GM19193 (cell line): Measurements from ENCODE around the gene TMEM203.

ENCODE experiments used
- POLR2A ChIP-seq: IDR thresholded peaks from 4 replicates; pipeline ENCODE4 v1.6.1; 2011; ENCODE audit not compliant: insufficient read depth, insufficient read length; ENCODE audit errors: extremely low read depth

The TMEM203 gene

DNA sequence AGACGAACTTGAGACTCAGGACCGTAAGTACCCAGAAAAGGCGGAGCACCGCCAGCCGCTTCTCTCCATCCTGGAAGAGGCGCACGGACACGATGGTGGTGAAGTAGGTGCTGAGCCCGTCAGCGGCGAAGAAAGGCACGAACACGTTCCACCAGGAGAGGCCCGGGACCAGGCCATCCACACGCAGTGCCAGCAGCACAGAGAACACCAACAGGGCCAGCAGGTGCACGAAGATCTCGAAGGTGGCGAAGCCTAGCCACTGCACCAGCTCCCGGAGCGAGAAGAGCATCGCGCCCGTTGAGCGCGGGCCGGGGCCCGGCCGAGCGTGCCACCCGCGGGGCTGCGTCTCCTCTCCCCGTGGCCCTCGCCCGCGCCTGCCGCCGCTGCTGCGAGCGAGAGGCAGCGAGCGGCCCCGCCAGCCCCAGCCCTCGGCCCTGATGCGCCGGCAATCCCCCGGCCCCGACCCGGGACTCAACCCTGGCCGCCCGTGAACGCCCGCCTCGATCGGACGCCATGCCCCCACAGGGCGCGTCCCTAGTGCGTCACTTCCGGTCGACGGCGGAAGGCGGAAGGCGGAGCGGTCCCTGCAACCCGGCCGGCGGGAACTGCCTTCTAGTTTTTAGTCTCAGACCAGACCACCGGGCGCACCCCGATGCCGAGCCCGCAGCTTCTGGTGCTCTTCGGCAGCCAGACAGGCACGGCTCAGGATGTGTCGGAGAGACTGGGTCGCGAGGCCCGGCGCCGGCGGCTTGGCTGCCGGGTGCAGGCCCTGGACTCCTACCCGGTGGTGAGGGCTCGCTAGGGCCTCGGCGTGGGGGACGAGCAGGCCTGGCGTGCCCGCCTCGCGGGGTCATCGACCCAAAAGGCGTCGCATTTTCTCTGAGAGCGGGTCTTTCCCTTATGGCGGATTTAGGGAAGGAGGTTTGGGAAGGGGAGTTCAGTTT, at the start of gene TMEM203, which contains the start of gene NDOR1:
Gene TMEM203, minus strand, starts transcription at position 523 of the 944 bp plus-strand sequence. Its CDS starts 234 bp downstream, at position 289.
Gene NDOR1, plus strand, starts transcription at position 575 of the 944 bp plus-strand sequence. Its CDS starts 78 bp downstream, at position 653.
- TF ChIP-seq POLR2A = peak; percentile 93

DNA sequence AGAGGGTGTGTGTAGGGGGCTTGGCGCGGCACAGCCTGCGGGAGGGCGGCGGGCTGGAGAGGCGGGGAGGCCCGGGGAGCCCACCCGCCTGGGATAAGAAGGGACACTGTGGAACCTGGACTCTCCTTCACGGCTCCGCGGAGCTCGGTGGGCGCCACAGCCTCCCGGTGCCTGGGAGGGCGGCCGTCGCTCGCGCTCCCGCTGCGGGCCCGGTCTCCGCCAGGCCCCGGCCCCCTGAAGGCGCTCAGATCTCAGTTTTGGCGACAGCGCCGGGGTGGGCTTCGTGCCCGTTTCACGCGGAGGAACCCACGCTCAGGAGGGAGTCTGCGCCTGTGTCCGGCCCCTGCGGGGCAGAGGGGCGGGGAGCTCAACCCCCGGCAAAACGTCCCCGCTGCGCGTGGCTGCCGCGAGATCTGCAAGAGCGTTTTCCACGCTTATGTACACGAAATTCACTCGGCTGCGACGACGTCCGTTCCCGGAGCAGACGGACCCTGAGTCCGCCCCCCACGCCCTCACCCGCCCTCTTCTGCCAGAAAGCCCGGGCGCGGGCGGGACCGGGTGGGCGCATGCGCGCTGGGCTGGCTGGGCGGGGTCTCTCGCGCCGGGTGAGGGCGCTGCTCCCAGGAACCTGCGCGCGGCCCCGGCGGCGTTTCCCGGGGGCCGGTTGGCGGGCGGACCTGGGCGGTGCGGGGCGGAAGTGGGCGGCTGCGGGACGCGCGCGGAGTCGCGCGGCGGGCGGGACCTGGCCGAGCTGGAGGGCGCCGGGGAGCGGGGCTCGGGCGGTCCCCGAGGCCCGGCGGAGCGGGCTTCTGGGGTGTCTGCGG, 49.4 kb upstream of the TMEM203 start, which contains the start of gene NELFB:
Gene NELFB, plus strand, starts transcription at position 704 of the 824 bp plus-strand sequence.
- TF ChIP-seq POLR2A = peak; percentile 72

- no peak for TF ChIP-seq POLR2A
These were observed 48.5 kb upstream of the TMEM203 start for GRCh38 chr9:137253717-137254623.

DNA sequence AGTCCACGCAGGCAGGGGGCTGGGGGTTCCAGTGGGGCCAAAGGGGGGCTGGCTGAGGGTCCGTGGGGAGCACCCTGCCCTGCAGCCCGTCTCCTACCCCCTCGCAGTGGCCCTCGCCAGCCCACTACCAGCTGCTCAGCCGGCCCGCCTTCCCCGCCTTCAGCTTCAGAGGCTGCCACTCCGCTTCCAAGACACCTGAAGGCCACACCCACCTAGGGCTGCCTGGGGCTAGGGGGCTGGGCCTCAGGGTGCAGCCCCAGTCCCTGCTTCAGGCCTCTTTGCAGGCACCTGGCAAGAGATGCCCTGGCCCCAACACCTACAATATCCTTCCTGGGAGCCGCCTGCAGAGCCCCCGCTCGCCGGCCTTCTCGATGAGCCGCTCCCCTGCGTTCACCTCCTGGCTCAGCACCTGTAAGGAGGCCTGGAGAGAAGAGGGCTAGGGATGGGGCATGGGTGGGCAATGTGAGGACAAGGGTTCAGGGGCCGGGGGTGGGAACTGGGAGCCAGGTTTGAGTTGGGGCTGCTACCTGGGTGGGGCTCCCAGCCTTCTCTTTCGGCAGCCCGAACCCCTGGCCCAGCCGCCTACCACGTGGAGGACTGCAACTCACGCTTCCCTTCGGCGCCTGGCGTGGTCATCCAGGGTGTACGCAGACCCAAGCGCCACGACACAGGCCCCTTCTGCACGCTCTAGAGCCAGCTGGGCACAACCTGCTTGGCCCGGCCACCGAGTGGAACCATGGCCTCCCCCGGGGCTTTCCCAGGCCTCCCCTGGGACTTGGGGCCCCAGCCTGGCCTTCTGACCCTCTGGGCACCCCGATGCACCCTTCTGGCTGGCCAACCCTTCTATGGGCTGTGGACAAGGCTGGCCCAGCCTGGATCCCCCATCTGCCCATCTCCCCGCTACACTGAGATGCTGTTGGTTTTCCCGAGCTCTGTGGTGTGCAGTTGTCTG, 47.4 kb upstream of the TMEM203 start:
- no peak for TF ChIP-seq POLR2A

DNA sequence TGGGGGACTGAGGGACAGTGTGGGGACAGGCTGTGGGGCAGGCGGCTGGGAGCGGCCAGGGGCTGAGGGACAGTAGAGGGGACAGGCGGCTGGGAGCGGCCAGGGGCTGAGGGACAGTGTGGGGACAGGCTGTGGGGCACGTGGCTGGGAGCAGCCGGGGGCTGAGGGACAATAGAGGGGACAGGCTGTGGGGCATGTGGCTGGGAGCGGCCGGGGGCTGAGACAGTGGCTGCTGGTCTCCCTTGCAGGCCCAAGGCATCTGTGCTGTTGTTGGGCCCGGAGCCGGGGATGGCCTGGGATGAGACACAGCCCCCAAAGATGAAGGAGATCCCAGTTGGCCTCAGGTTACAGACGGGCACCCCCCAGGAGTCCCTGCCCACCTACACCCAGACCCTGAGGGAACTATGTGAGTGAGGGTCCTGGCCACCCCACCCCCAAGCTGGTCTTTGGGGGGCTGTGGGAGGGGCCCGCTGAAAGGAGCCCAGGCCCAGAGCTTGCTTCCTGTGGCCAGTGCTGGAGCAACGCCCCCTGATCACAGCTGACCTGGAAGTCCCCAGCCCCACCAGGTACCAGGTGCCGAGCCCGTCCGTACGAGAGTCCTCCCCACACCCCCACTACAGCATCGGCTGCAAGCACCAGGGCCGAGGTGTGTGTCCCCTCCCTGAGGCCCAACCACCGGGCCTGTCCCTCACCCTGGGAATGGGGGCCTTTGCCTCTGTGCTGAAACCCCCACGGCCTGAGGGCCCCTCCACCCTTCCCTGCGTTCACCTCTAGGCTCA, 46.2 kb upstream of the TMEM203 start:
- no peak for TF ChIP-seq POLR2A

DNA sequence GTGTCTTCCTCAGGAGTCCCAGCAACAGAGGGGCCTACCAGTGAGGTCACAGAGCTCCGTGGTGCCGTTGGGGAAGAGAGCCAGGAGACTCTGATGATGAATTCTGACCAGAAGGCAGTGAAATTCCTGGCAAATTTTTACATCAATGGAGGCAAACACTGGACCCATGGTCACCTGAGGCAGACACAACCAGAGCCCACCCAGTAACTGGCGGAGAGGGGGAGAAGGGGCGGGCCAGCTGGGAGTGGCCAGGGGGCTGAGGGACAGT, 45.7 kb upstream of the TMEM203 start, which contains the start of gene STPG3:
Gene STPG3, plus strand, starts transcription at position 93 of the 268 bp plus-strand sequence. Its CDS starts 1 bp downstream, at position 94.
- no peak for TF ChIP-seq POLR2A

GRCh38 chr9:137250329-137251193, 45.1 kb upstream of the TMEM203 start:
- TF ChIP-seq POLR2A = no peak

- no peak for TF ChIP-seq POLR2A
These were observed 42.4 kb upstream of the TMEM203 start for GRCh38 chr9:137247916-137248175.

DNA sequence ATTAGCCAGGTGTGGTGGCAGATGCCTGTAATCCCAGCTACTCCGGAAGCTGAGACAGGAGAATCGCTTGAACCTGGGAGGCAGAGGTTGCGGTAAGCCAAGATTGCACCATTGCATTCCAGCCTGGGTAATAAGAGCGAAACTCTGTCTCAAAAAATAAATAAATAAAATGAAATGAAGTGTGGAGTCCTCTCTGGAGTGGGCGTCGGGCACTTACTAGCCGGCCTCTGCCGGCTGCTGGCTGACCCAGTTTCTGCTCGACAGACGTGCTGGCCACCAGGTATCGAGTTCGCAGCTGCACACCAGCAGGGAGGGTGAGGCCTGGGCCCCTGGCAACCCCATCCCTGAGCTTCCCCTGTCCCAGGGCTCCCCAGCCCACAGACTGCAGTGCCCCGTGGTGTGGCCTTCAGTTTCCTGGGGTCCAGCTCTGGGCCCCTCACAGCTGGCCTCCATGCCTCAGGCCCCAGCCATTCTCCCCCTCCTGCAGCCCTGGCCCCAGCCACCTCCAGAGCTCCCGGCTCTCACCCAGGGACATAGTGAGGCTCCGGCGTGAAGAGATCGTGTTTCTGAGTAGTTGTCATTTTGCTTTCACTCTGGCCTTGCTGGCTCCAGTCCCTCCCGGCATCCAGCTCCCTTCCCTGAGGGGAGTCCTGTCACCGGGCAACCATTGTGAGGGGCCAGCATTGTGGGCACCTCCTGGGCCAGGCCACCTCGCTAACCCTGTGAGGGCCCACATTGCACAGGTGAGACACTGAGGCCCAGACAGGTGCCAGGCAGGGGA, 41.9 kb upstream of the TMEM203 start:
- no peak for TF ChIP-seq POLR2A

DNA sequence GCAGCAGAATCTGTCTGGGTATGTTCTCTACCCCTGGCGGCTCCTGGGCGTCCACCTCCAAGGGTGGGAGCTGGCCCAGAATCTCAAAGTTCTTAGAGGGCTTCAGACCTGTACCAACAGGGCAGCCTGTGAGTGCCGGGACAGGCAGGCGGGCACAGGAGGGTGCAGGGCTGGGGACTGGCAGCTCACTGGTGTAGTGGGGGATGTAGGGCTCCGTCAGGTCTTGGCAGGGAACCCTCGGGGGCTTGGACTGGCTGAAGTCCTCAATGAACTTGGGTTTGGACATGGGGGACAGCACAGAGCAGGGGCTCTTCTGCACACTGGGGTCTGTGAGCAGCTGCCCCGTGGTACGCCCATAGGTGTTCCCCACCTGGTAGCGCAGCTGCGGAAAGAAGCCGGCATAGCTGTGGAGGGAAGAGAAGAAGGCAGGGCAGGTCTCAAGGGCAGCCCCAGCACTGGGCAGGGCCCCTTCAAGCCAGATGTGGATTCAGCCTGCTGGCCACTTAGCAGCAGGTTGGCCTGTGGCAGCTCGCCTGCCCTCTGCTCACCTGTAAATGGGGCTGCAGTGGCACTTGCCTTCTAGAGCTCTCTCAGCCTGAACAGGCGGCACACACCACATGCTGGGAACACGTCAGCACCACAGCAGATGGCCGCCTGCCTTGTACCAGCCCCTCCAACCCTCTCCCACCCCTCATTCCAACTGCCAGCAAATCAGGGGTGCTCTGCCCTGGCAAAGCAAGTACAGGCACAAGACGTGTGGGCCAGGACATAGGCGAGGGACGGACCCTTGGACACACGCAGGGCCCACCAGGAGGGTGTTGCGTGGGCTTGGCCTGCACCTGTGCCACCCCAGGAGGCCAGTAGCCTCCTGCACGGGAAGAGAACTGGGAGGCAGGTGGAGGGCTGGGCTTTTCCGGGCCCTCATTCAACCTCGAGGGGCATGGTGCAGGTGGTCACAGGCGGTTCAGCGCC, 40.3 kb upstream of the TMEM203 start:
- TF ChIP-seq POLR2A = no peak
